Stimulated activated CD4-positive, alpha-beta T cell treated with anti-CD3 and anti-CD28 coated beads, Interleukin-12 subunit alpha, Interleukin-12 subunit beta, amount 100 ng/mL, for 24 hours (primary cell): ENCODE data around the gene ESYT2.

ENCODE experiments used
- DNase-seq, 2 experiments: peaks; one replicate each; pipeline ENCODE4 v3.0.0-alpha.2; 2020; ENCODE audit warnings: low read depth in 2 of 2

ESYT2 gene

DNA sequence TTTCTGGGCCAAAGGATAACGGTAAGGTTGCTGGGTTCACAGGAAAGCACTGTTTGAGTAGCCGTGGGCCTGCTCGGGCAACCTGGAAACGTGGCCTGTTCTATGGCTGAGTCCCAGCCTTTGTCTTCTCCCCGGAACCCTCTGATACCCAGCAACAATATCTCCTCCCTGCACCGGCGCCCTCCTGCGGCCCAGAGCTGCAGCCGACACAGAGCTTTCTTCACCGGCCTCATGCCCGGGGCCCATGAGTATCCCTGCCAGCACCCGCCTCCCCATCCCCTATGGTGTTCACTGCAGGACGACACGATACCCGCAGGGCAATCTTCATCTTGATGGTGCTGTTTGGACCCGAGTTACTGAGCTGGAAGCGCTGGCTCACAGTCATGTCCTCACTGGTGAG lies 86.1 kb downstream of the ESYT2 start:
- no peak for DNase-seq

- DNase-seq: no peak
Observed at GRCh38 chr7:158742065-158742821, 87.1 kb downstream of the ESYT2 start.

GRCh38 chr7:158741294-158741666 lies 88.0 kb downstream of the ESYT2 start:
- no peak for DNase-seq

DNA sequence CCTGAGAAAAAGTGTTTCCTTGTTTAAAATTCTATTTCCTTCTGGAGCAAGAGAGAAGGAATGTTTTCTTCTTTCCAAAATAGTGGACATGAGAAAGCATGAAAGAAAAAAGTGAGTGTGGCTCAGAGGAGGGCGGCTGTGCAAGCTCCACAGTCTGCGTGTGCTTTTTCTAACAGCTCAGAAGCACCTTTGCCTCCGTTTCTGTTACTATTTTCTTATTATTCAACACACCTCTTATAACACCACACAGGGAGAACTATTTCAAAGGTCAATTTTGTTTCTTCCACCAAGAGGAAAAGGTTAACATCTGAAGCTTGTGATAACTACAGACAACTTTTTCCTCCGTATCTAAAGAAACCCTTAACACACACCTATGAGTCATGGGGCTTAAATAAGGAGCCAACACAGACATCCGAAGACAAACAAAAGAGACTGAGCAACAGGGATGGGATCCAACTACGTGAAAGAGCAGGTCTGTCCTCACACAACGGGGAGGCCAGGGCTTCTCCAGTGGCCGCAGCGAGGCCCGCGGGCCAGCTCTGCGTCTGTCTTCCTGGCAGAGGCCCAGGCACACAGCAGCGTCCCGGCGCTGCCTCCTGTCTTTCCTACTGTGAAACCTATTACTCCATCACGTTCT lies 88.5 kb downstream of the ESYT2 start:
- DNase-seq: no peak

- no peak for DNase-seq
Observed at GRCh38 chr7:158740013-158740656, 89.2 kb downstream of the ESYT2 start.

GRCh38 chr7:158738841-158739240 lies 90.5 kb downstream of the ESYT2 start:
- DNase-seq: no peak

GRCh38 chr7:158737064-158737695 lies 92.1 kb downstream of the ESYT2 start:
- no peak for DNase-seq

DNA sequence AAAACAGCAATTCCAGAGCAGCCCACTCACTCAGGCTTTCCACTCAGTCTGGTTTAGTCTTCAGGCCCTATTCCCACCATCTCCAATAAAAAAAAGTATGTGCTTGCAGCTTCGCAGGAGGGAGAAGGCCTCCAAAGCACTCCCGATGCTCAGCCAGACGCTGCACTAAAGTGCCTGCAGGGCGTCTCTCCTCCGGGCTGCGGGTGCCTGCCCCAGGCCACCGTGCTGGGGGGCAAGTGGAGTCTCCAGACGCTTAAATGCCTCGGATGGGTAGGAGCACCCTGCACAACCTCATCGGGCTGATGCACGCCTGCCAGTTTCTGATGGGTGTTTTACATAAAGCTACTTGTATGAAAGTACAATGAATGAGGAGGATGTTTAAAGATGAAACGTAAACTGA lies 93.4 kb downstream of the ESYT2 start:
- DNase-seq: no peak

DNA sequence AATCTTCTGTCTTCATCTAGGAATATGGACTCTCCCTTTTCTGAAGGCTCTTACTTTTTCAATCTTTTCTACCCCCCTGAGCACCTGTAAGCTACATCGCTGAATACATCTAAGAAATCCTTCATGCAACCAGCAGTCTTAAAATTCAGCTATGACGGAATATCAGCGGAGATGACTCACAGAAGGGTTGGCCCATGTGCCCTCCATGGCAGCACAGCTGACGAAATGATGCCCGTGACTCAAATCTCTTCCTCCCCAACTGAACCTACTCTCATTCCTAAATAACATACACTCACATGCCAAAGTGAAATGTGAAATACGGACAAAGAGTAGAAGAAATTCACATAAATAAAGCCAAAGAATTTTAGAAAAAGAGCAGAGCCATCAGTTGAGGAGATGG lies 94.4 kb downstream of the ESYT2 start:
- no peak for DNase-seq

GRCh38 chr7:158733775-158734494 lies 95.4 kb downstream of the ESYT2 start:
- DNase-seq: no peak

DNA sequence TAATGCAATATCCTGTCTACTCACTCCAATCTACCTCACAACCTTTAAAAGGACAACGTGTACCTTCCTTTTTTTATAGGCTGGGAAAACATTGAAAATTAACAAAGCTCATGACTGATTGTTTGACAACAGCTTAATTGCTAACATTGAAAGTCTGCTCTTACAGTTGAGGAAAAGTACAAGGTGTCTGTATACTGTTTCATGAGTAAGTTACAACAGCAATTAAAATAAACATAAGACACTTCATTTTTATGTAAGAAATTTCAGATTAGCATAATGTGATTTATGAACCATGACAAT lies 96.1 kb downstream of the ESYT2 start:
- no peak for DNase-seq

DNA sequence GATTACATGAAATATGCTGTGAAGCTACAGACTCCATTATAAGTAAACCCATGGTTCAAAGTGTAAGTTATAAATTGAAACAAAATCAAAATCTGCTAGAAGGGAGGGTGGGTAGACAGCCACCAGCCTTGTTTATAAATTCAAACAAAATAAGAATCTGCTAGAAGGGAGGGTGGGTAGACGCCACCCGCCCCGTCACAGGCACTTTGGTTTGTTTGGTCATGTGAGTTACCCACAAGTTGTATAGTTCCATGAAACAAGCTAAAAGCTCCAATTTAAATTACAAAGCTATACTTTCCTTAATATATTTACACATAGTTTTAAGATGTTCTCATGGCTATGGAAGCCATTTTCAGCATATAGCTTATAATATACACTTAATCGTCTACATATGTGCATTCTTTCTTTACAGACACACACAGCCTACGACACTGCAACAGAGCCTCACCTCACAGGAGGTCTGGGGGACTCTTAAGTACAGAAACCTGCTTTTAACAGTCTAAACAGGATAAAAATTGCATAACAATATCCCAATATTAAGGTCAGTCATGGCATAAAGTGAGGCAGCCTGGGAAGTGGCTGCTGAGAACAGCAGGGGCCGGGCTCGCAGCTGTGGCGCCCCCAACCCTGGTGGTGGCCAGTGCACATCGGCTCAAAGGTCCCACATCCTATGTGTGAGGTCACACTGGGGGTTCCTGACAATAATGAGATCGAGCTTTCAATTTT lies 96.7 kb downstream of the ESYT2 start:
- no peak for DNase-seq

GRCh38 chr7:158731761-158732160 lies 97.5 kb downstream of the ESYT2 start:
- DNase-seq: no peak

DNA sequence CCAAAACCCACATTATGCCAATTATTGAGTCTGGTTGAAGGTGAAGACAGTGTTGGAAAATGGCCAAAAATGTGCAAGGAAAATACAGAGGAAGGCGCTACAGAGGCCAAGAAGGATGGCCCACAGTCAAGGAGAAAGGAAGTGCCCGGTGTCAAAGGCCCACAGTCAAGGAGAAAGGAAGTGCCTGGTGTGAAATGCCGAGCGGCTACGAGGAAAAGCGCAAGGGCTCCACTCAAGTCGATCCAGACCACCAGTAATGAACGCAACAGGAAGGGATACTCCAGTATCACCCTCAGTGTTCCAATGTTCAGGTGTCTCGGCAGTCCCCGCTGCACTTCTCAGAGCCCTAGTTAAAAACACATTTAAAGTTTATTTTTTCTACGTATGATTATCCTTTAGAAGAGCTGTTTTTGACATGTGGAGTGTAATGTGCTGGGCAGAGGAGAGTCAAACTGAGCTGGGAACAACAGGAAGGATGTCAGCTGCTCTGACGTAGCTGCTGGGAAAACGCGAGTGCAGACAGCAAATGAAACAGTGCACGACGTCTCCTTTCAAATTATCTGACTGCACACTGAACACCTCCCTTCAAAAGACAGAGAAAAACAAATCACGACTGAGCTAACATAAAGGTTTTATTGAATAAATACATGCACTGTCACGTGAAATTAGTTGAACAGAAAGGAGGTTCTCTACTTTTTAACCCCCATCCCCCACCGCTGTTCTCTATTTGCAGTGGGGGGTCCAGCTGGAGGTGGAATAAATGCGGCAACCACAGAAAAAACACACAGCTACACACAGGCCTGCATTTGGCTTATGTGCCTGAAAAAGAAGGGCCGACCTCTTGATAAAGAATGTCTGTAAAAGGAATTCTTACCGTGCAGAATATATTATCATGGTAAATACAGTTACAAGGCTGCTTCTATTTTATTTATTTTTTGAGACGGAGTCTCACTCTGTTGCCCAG lies 98.6 kb downstream of the ESYT2 start:
- no peak for DNase-seq

- DNase-seq: no peak
Observed at GRCh38 chr7:158729646-158730382, 99.5 kb downstream of the ESYT2 start.

DNA sequence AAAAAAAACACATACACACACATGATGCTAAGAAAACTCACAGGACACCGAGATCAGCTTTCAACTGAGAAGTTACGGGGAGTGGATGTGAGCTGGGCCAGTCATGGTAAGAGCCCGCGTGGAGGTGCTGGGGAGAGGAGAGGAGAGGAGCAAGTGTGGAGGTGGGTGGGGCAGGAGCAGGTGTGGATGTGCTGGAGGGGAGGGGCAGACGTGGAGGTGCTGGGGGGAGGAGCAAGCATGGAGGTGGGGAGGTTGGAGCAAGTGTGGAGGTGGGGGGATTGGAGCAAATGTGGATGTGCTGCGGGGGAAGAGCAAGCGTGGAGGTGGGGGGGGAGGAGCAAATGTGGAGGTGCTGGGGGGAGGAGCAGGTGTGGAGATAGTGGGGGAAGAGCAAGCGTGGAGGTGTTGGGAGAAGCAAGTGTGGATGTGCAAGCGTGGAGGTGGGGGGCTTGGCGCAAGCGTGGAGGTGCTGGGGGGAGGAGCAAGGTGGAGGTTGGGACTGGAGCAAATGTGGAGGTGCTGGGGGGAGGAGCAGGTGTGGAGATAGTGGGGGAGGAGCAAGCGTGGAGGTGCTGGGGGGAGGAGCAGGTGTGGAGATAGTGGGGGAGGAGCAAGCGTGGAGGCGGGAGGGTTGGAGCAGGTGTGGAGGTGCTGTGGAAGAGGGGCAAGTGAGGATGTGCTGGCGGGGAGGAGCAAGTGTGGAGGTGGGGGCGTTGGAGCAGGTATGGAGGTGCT lies 100.2 kb downstream of the ESYT2 start:
- no peak for DNase-seq

GRCh38 chr7:158727690-158728089 lies 101.6 kb downstream of the ESYT2 start:
- DNase-seq: no peak

DNA sequence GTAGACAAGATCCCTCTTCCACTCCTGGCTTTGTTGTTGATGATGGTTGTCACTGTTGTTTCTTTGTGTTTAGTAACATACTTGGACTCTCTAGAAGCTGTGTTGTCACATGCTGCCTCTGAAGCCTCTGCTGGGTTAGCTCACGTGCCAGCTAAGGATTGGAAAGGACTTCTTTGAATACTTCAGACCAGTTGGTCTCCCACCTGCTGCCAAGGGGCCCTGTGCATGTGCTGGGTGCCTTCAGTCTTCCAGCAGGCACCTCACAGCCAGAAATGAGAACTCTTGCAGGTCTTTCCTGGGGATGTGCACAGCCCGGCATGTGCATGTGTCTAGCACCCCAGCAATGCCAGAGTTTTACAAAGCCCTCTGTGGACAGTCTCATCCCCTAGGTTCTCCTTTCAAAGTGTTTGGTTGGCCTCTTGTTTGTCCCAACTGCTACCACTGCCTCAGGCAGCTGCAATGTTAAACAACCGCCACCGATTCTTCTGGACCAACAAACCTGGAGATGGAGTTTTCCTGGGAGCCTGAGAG lies 103.0 kb downstream of the ESYT2 start:
- DNase-seq: no peak

- DNase-seq: no peak
Observed at GRCh38 chr7:158725506-158725800, 103.9 kb downstream of the ESYT2 start.
